ENCODE results near the gene ARSI.

ARSI gene

GRCh38 chr5:150266871-150267291 is 35.8 kb downstream of the ARSI start:
- Histone ChIP-seq H3K4me1 (ENCODE audit: control insufficient read depth, insufficient read depth, low read length) (no peaks in the 10 kb centered on the region), H3K4me3 (ENCODE audit: low read length) (no peak overlapping the region), H3K27me3 (ENCODE audit: control insufficient read depth, insufficient read depth, low read length) (peaks cover 11% of the 10 kb centered on the region), H3K9ac (ENCODE audit: low read length) (no peak overlapping the region), H3K36me3 (ENCODE audit: control insufficient read depth, insufficient read depth, low read length) (no peaks in the 10 kb centered on the region), H3K9me3 (ENCODE audit: control insufficient read depth, low read length) (no peaks in the 10 kb centered on the region)

GRCh38 chr5:150265870-150266383 is 36.8 kb downstream of the ARSI start:
- Histone ChIP-seq H3K9me3 (ENCODE audit: control insufficient read depth, low read length) (no peaks in the 10 kb centered on the region), H3K36me3 (ENCODE audit: control insufficient read depth, insufficient read depth, low read length) (no peaks in the 10 kb centered on the region), H3K4me3 (ENCODE audit: low read length) (no peak overlapping the region), H3K27me3 (ENCODE audit: control insufficient read depth, insufficient read depth, low read length) (peaks cover 11% of the 10 kb centered on the region), H3K4me1 (ENCODE audit: control insufficient read depth, insufficient read depth, low read length) (no peaks in the 10 kb centered on the region), H3K9ac (ENCODE audit: low read length) (no peak overlapping the region)

GRCh38 chr5:150264667-150265603 is 37.8 kb downstream of the ARSI start:
- no peaks in the 10 kb centered on the region for H3K9me3 ChIP-seq (ENCODE audit: control insufficient read depth, low read length)
- no peak overlapping the region for H3K4me3 ChIP-seq (ENCODE audit: low read length)
- H3K9ac ChIP-seq (ENCODE audit: low read length), result no peak overlapping the region
- no peaks in the 10 kb centered on the region for H3K4me1 ChIP-seq (ENCODE audit: control insufficient read depth, insufficient read depth, low read length)
- peaks cover 11% of the 10 kb centered on the region for H3K27me3 ChIP-seq (ENCODE audit: control insufficient read depth, insufficient read depth, low read length)
- H3K36me3 ChIP-seq (ENCODE audit: control insufficient read depth, insufficient read depth, low read length), result no peaks in the 10 kb centered on the region

- Histone ChIP-seq H3K9me3 (ENCODE audit: control insufficient read depth, low read length) (no peaks in the 10 kb centered on the region), H3K9ac (ENCODE audit: low read length) (no peak overlapping the region), H3K27me3 (ENCODE audit: control insufficient read depth, insufficient read depth, low read length) (peaks cover 11% of the 10 kb centered on the region), H3K4me1 (ENCODE audit: control insufficient read depth, insufficient read depth, low read length) (no peaks in the 10 kb centered on the region), H3K4me3 (ENCODE audit: low read length) (no peak overlapping the region), H3K36me3 (ENCODE audit: control insufficient read depth, insufficient read depth, low read length) (no peaks in the 10 kb centered on the region)
Measured at GRCh38 chr5:150263801-150264621, 38.7 kb downstream of the ARSI start.

- Histone ChIP-seq H3K9me3 (ENCODE audit: control insufficient read depth, low read length) (no peaks in the 10 kb centered on the region), H3K27me3 (ENCODE audit: control insufficient read depth, insufficient read depth, low read length) (peaks cover 11% of the 10 kb centered on the region), H3K9ac (ENCODE audit: low read length) (no peak overlapping the region), H3K4me1 (ENCODE audit: control insufficient read depth, insufficient read depth, low read length) (no peaks in the 10 kb centered on the region), H3K36me3 (ENCODE audit: control insufficient read depth, insufficient read depth, low read length) (no peaks in the 10 kb centered on the region), H3K4me3 (ENCODE audit: low read length) (no peak overlapping the region)
Measured at GRCh38 chr5:150263375-150263775, 39.3 kb downstream of the ARSI start.

- H3K27me3 ChIP-seq (ENCODE audit: control insufficient read depth, insufficient read depth, low read length), result peaks cover 11% of the 10 kb centered on the region
- H3K9ac ChIP-seq (ENCODE audit: low read length), result no peak overlapping the region
Measured at GRCh38 chr5:150262502-150262901, 40.2 kb downstream of the ARSI start.

GRCh38 chr5:150261231-150261630 is 41.5 kb downstream of the ARSI start:
- H3K27me3 ChIP-seq (ENCODE audit: control insufficient read depth, insufficient read depth, low read length), result peaks cover 11% of the 10 kb centered on the region
- no peaks in the 10 kb centered on the region for H3K9me3 ChIP-seq (ENCODE audit: control insufficient read depth, low read length)
- no peaks in the 10 kb centered on the region for H3K36me3 ChIP-seq (ENCODE audit: control insufficient read depth, insufficient read depth, low read length)
- H3K9ac ChIP-seq (ENCODE audit: low read length), result no peak overlapping the region
- no peaks in the 10 kb centered on the region for H3K4me1 ChIP-seq (ENCODE audit: control insufficient read depth, insufficient read depth, low read length)
- H3K4me3 ChIP-seq (ENCODE audit: low read length), result no peak overlapping the region

More at GRCh38 chr5:150262502-150262901, 40.2 kb downstream of the ARSI start:
- no peak overlapping the region for H3K4me3 ChIP-seq (ENCODE audit: low read length)
- H3K4me1 ChIP-seq (ENCODE audit: control insufficient read depth, insufficient read depth, low read length), result no peaks in the 10 kb centered on the region
- H3K36me3 ChIP-seq (ENCODE audit: control insufficient read depth, insufficient read depth, low read length), result no peaks in the 10 kb centered on the region
- no peaks in the 10 kb centered on the region for H3K9me3 ChIP-seq (ENCODE audit: control insufficient read depth, low read length)

GRCh38 chr5:150258130-150258529 is 44.6 kb downstream of the ARSI start:
- Histone ChIP-seq H3K27me3 (ENCODE audit: control insufficient read depth, insufficient read depth, low read length) (peaks cover 11% of the 10 kb centered on the region), H3K4me1 (ENCODE audit: control insufficient read depth, insufficient read depth, low read length) (no peaks in the 10 kb centered on the region), H3K4me3 (ENCODE audit: low read length) (no peak overlapping the region), H3K36me3 (ENCODE audit: control insufficient read depth, insufficient read depth, low read length) (no peaks in the 10 kb centered on the region), H3K9me3 (ENCODE audit: control insufficient read depth, low read length) (no peaks in the 10 kb centered on the region), H3K9ac (ENCODE audit: low read length) (no peak overlapping the region)

- H3K36me3 ChIP-seq (ENCODE audit: control insufficient read depth, insufficient read depth, low read length), result no peaks in the 10 kb centered on the region
- no peaks in the 10 kb centered on the region for H3K9me3 ChIP-seq (ENCODE audit: control insufficient read depth, low read length)
- no peak overlapping the region for H3K9ac ChIP-seq (ENCODE audit: low read length)
- peaks cover 6% of the 10 kb centered on the region for H3K27me3 ChIP-seq (ENCODE audit: control insufficient read depth, insufficient read depth, low read length)
- no peak overlapping the region for H3K4me3 ChIP-seq (ENCODE audit: low read length)
- no peaks in the 10 kb centered on the region for H3K4me1 ChIP-seq (ENCODE audit: control insufficient read depth, insufficient read depth, low read length)
Measured at GRCh38 chr5:150257424-150257823, 45.3 kb downstream of the ARSI start.

- no peaks in the 10 kb centered on the region for H3K4me1 ChIP-seq (ENCODE audit: control insufficient read depth, insufficient read depth, low read length)
- no peak overlapping the region for H3K4me3 ChIP-seq (ENCODE audit: low read length)
- no peak overlapping the region for H3K9ac ChIP-seq (ENCODE audit: low read length)
- H3K36me3 ChIP-seq (ENCODE audit: control insufficient read depth, insufficient read depth, low read length), result no peaks in the 10 kb centered on the region
- no peaks in the 10 kb centered on the region for H3K27me3 ChIP-seq (ENCODE audit: control insufficient read depth, insufficient read depth, low read length)
- H3K9me3 ChIP-seq (ENCODE audit: control insufficient read depth, low read length), result no peaks in the 10 kb centered on the region
Measured at GRCh38 chr5:150256410-150257064, 46.2 kb downstream of the ARSI start.

- Histone ChIP-seq H3K36me3 (ENCODE audit: control insufficient read depth, insufficient read depth, low read length) (no peaks in the 10 kb centered on the region), H3K4me3 (ENCODE audit: low read length) (no peak overlapping the region), H3K9ac (ENCODE audit: low read length) (no peak overlapping the region), H3K4me1 (ENCODE audit: control insufficient read depth, insufficient read depth, low read length) (no peaks in the 10 kb centered on the region), H3K27me3 (ENCODE audit: control insufficient read depth, insufficient read depth, low read length) (no peaks in the 10 kb centered on the region), H3K9me3 (ENCODE audit: control insufficient read depth, low read length) (no peaks in the 10 kb centered on the region)
Measured at GRCh38 chr5:150255659-150256409, 46.9 kb downstream of the ARSI start.

All from mucosa of stomach (tissue), 1 donor.